NCI-H1436 treated with DMSO at 0.1 percent for 48 hours (cell line): ENCODE measurements around the gene GPC1.

Source experiments
- DNase-seq: peaks from one replicate; lab custom pipeline; 2025; lab: John Stamatoyannopoulos, UW

The GPC1 gene

DNA sequence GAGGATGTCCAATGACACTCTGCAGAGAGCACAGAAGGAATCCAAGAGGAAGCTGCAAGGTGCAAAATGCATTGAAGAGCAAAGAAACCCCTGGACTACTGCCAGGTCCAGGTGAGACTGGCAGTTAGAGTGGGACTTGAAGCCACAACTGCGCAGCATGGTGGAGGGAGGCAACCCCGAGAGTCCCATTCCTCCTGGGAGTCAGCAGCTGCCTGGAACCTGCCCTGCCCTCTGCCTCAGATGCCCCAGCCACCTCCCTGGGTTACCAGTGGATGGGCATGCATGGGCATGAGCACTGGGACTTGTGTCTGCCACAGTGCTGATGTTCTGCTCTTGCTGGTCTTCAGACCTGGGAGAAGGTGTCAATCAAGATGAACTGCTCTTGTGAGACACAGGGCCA, 79.2 kb downstream of the GPC1 start:
- no peak for DNase-seq

DNA sequence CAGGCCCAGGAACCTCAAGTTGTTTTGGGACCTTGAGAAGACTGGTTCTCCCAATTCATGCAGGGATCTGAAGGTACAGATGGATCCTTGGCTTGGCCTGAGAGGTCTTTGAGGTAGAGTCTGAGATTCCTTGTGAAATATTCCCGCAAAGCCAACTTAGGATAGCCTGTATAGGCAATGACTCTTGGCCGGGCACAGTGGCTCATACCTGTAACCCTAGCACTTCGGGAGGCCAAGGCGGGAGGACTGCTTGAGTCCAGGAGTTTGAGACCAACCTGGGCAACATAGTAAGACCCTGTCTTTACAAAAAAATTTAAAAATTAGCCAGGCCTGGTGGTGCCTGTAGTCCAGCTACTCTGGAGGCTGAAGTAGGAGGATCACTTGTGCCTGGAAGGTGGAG, 81.9 kb downstream of the GPC1 start:
- DNase-seq = no peak
